H1 (cell line): ENCODE results near the gene JOSD1. TPM values are rescaled to one million over a fixed set of nuclear protein-coding genes. Genes with fewer than 3 reads are reported as not detected.

Experiments
- BACH1 ChIP-seq: IDR thresholded peaks from 2 replicates; pipeline ENCODE4 v1.6.1; 2012; ENCODE audit warnings: low read length, improper control_type of control experiment
- BCL11A ChIP-seq, 2 experiments: IDR thresholded peaks; one replicate each; pipeline ENCODE4 v1.6.1; 2011; ENCODE audit warnings: low read depth in 2 of 2, low read length in 2 of 2, mild to moderate bottlenecking in 2 of 2
- CHD2 ChIP-seq: IDR thresholded peaks from 2 replicates; pipeline ENCODE4 v1.6.1; 2012; ENCODE audit warnings: low read length, improper control_type of control experiment
- KDM1A ChIP-seq: fragments of 200-600, 300-600 bp; sonication (generic); IDR thresholded peaks from 2 replicates; pipeline ENCODE4 v1.7.1; 2016; ENCODE audit warnings: mild to moderate bottlenecking, low read length, borderline replicate concordance
- RBBP5 ChIP-seq: IDR thresholded peaks from 2 replicates; pipeline ENCODE4 v1.7.1; 2012; ENCODE audit warnings: low read depth, mild to moderate bottlenecking, inconsistent platforms, low read length, moderate library complexity, borderline replicate concordance
- RFX5 ChIP-seq: IDR thresholded peaks from 2 replicates; pipeline ENCODE4 v1.6.1; 2011; ENCODE audit warnings: low read depth, low read length, improper control_type of control experiment, borderline replicate concordance
- SIRT6 ChIP-seq: IDR thresholded peaks from one replicate; pipeline ENCODE4 v1.7.1; 2012; ENCODE audit warnings: low read length, inconsistent platforms
- SIX5 ChIP-seq: IDR thresholded peaks from 2 replicates; pipeline ENCODE4 v1.6.1; 2011; ENCODE audit warnings: mild to moderate bottlenecking, low read depth, low read length
- SP4 ChIP-seq: IDR thresholded peaks from 2 replicates; pipeline ENCODE4 v1.6.1; 2012; ENCODE audit warnings: low read length, inconsistent platforms
- TAF1 ChIP-seq: IDR thresholded peaks from 2 replicates; pipeline ENCODE4 v1.6.1; 2011; ENCODE audit warnings: mild to moderate bottlenecking, low read depth, low read length
- TEAD4 ChIP-seq: IDR thresholded peaks from 2 replicates; pipeline ENCODE4 v1.6.1; 2012; ENCODE audit warnings: low read depth, low read length, inconsistent platforms, mixed read lengths
- polyA plus RNA-seq, 7 experiments: library from polyadenylated mRNA; depleted of rRNA in 3 of 7; stranded (reverse) in 5 of 7; unstranded in 2 of 7; fragments of >200 nt in 5 of 7; fragments of 200-250 nt in 2 of 7; gene quantifications; 1 replicate in 5 of 7; 2 replicates in 1 of 7; 4 replicates in 1 of 7; pipeline versions ENCODE4 v1.2.1 to v1.2.3, GENCODE V29; 2011 to 2013; ENCODE audit warnings: missing spikeins in 2 of 7, mixed read lengths in 2 of 7
- total RNA-seq: library from RNA; stranded (reverse); fragmentation: NEBNext Ultra II Directional; extraction: Animal tissue kit (Norgen Biotek cat#: 25700); gene quantifications from 2 replicates; pipeline ENCODE4 v1.2.1, GENCODE V29; 2021
- TF ChIP-seq, protein P1 (sequence below): fragments of 300-600 bp; sonication (generic); IDR thresholded peaks from 2 replicates; pipeline ENCODE4 v1.7.1; 2012; ENCODE audit warnings: low read length, moderate library complexity, mild to moderate bottlenecking, inconsistent platforms; ENCODE audit not compliant: insufficient replicate concordance

Gene JOSD1
- total and polyA plus RNA-seq, 2 of the 8 experiments (the other 6 are each of a cell fraction or from before 2014, with no cell fraction given) = 18.4 to 20.2 TPM

GRCh38 chr22:38699143-38699542 lies 1.6 kb downstream of the JOSD1 start (continued):
- TF ChIP-seq, protein P1, sequence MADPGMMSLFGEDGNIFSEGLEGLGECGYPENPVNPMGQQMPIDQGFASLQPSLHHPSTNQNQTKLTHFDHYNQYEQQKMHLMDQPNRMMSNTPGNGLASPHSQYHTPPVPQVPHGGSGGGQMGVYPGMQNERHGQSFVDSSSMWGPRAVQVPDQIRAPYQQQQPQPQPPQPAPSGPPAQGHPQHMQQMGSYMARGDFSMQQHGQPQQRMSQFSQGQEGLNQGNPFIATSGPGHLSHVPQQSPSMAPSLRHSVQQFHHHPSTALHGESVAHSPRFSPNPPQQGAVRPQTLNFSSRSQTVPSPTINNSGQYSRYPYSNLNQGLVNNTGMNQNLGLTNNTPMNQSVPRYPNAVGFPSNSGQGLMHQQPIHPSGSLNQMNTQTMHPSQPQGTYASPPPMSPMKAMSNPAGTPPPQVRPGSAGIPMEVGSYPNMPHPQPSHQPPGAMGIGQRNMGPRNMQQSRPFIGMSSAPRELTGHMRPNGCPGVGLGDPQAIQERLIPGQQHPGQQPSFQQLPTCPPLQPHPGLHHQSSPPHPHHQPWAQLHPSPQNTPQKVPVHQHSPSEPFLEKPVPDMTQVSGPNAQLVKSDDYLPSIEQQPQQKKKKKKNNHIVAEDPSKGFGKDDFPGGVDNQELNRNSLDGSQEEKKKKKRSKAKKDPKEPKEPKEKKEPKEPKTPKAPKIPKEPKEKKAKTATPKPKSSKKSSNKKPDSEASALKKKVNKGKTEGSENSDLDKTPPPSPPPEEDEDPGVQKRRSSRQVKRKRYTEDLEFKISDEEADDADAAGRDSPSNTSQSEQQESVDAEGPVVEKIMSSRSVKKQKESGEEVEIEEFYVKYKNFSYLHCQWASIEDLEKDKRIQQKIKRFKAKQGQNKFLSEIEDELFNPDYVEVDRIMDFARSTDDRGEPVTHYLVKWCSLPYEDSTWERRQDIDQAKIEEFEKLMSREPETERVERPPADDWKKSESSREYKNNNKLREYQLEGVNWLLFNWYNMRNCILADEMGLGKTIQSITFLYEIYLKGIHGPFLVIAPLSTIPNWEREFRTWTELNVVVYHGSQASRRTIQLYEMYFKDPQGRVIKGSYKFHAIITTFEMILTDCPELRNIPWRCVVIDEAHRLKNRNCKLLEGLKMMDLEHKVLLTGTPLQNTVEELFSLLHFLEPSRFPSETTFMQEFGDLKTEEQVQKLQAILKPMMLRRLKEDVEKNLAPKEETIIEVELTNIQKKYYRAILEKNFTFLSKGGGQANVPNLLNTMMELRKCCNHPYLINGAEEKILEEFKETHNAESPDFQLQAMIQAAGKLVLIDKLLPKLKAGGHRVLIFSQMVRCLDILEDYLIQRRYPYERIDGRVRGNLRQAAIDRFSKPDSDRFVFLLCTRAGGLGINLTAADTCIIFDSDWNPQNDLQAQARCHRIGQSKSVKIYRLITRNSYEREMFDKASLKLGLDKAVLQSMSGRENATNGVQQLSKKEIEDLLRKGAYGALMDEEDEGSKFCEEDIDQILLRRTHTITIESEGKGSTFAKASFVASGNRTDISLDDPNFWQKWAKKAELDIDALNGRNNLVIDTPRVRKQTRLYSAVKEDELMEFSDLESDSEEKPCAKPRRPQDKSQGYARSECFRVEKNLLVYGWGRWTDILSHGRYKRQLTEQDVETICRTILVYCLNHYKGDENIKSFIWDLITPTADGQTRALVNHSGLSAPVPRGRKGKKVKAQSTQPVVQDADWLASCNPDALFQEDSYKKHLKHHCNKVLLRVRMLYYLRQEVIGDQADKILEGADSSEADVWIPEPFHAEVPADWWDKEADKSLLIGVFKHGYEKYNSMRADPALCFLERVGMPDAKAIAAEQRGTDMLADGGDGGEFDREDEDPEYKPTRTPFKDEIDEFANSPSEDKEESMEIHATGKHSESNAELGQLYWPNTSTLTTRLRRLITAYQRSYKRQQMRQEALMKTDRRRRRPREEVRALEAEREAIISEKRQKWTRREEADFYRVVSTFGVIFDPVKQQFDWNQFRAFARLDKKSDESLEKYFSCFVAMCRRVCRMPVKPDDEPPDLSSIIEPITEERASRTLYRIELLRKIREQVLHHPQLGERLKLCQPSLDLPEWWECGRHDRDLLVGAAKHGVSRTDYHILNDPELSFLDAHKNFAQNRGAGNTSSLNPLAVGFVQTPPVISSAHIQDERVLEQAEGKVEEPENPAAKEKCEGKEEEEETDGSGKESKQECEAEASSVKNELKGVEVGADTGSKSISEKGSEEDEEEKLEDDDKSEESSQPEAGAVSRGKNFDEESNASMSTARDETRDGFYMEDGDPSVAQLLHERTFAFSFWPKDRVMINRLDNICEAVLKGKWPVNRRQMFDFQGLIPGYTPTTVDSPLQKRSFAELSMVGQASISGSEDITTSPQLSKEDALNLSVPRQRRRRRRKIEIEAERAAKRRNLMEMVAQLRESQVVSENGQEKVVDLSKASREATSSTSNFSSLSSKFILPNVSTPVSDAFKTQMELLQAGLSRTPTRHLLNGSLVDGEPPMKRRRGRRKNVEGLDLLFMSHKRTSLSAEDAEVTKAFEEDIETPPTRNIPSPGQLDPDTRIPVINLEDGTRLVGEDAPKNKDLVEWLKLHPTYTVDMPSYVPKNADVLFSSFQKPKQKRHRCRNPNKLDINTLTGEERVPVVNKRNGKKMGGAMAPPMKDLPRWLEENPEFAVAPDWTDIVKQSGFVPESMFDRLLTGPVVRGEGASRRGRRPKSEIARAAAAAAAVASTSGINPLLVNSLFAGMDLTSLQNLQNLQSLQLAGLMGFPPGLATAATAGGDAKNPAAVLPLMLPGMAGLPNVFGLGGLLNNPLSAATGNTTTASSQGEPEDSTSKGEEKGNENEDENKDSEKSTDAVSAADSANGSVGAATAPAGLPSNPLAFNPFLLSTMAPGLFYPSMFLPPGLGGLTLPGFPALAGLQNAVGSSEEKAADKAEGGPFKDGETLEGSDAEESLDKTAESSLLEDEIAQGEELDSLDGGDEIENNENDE = no peak
- TF ChIP-seq CHD2 (no peak), SP4 (no peak), KDM1A (no peak), TAF1 (no peak), RFX5 (no peak), BACH1 (no peak), SIRT6 (no peak), BCL11A (IDR thresholded peaks at IDR 0.05; ENCODE audit: low read depth in 2 of 2, low read length in 2 of 2) (no peak), TEAD4 (no peak), SIX5 (no peak), RBBP5 (no peak)
